Measurements from ENCODE around the gene NPDC1. TPM values are rescaled to one million over a fixed set of nuclear protein-coding genes. Genes with fewer than 3 reads are reported as not detected.
A peak's percentile ranks its signal among the peaks of the same experiment; 100 is the strongest.
"Not testable (repeated sequence)": the region's sequence is repeated elsewhere in the genome, so short reads cannot be mapped to it uniquely, and the experiment has no call there.

The NPDC1 gene
- total RNA-seq, 1 donor from 2014 or later, result 59.4 TPM

DNA sequence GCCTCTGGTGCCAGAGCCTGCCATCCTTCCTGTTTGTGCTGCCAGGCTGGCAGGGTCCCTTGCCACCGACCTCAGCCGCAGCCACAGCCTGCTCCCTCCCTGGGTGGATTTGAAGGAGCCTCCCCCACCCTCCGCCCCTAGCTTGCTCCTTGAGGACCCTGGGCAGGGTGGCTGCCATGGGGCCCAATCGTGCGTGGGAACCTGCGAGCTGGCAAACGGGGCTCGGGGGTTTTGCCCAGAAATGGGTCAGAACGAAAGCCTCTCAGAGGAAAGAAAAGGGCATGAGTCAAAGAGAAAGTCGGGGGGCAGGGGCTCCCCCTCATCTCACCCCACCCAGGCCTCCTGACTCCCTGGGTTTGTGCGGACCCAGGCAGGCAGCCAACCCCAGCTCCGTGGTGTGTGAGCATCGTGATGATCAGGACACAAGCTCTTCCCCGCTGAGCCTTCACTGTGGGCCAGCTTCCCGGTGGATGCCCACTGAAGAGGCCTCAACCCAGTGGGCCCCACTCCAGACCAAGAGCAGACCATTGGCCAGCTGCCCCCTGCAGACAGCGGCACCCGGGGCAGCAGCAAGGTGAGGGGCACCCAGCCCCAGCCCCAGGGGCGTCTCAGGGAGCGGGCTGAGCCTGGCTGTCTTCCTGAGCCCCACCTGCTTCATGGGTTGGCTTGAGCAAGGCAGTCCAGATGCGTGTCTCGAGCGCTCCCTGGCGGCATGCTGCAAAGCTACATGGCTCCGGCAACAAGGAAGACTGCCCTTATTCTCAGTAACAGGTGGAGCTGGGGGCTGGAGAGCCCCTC, 11.1 kb downstream of the NPDC1 start:
- Mint-ChIP-seq H3K4me3 (peak overlapping the region; percentile 80), H3K36me3 (ENCODE audit: low read depth) (peaks cover 2% of the 10 kb centered on the region), H3K4me1 (peaks cover 31% of the 10 kb centered on the region), H3K27me3 (peaks cover 2% of the 10 kb centered on the region), H3K9me3 (no peaks in the 10 kb centered on the region), H3K27ac (peak overlapping the region; percentile 83)
- peak; percentile 95 for DNase-seq
- intact Hi-C loops (cut with micrococcal nuclease), result loop anchor here (1.0 to 2.0 kb wide), 2 partner anchors 42 to 248 kb away; partner anchors contain the start of gene PAXX

DNA sequence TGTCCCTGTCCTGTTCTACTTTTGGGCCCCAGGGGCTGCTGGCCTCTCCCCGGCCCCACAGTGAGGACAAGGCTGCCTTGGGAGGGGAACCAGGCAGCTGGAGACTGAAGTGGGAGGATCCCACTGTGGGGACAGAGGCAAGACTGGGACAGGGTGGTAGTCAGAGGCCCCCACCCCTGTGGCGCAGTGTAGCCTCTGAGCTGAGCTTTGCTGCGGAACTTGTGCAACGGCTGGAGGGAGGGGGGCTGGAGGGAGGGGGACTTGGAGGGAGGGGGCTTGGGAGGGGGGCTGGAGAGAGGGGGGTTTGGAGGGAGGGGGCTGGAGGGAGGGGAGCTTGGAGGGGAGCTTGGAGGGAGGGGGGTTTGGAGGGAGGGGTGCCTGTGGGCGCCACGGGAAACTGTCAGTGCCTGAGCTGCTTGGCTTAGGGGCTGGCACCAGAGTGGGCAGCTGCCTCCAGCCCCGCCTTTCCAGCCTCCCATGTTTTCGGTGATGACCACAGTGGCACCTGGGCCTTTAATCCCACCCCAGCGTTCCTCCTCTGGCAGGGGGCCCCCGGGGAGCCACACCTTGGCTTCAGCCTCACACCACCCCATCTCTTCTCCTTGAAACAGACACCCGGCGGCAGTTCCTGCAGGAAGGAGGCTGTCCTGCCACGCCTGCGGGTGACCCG, 11.8 kb downstream of the NPDC1 start:
- intact Hi-C loops (cut with micrococcal nuclease), result loop anchor here (2.0 kb wide), 1 partner anchor 41 kb away; the partner anchor contains the start of gene PAXX
- H3K4me3 Mint-ChIP-seq, result peak overlapping the region; percentile 80
- no peak for DNase-seq
- no peaks in the 10 kb centered on the region for H3K9me3 Mint-ChIP-seq
- peaks cover 2% of the 10 kb centered on the region for H3K27me3 Mint-ChIP-seq
- peak overlapping the region; percentile 83 for H3K27ac Mint-ChIP-seq
- peaks cover 2% of the 10 kb centered on the region for H3K36me3 Mint-ChIP-seq (ENCODE audit: low read depth)
- peaks cover 37% of the 10 kb centered on the region for H3K4me1 Mint-ChIP-seq

DNA sequence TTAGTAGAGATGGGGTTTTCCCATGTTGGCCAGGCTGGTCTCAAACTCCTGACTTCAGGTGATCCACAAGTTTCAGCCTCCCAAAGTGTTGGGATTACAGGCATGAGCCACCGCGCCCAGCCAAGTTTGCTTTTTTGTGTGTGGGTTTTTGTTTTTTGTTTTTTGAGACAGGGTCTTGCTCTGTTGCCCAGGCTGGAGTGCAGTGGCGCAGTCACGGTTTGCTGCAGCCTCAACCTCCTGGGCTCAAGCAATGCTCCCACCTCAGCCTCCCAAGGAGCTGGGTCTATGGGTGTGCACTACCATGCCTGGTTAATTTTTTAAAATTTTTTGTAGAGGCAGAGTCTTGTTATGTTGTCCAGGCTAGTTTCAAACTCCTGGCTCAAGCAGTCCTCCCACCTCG, 12.5 kb downstream of the NPDC1 start:
- H3K9me3 Mint-ChIP-seq; DNase-seq; intact Hi-C loops (cut with micrococcal nuclease); H3K36me3 Mint-ChIP-seq (ENCODE audit: low read depth); H3K4me3 Mint-ChIP-seq; H3K27me3 Mint-ChIP-seq; H3K27ac Mint-ChIP-seq: not testable (repeated sequence)
- H3K4me1 Mint-ChIP-seq, result peaks cover 41% of the 10 kb centered on the region

DNA sequence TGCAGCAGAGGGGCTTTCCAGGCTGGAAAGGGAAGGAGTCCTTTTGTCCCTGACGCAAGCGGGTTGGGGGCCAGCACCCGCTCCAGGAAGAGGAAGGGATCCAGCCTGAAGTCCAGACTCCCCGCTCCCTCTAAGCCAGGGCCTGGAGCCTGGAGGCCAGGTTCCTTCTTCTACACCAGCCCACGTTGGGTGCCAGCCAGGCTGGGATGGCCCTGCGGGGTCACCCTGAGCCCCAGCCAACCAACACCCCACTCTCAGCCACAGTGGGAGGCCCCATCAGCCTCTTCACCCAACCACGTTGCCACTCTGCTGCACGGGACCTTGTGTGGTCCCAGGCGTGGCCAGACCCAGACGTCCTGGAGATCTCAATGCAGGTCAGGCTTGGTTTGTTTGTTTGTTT, 13.1 kb downstream of the NPDC1 start:
- Mint-ChIP-seq H3K36me3 (ENCODE audit: low read depth) (no peaks in the 10 kb centered on the region), H3K4me3 (no peak overlapping the region), H3K9me3 (no peaks in the 10 kb centered on the region), H3K27ac (no peak overlapping the region), H3K4me1 (peaks cover 41% of the 10 kb centered on the region), H3K27me3 (peaks cover 2% of the 10 kb centered on the region)
- intact Hi-C loops (cut with micrococcal nuclease), result no loop called here
- DNase-seq, result no peak

DNA sequence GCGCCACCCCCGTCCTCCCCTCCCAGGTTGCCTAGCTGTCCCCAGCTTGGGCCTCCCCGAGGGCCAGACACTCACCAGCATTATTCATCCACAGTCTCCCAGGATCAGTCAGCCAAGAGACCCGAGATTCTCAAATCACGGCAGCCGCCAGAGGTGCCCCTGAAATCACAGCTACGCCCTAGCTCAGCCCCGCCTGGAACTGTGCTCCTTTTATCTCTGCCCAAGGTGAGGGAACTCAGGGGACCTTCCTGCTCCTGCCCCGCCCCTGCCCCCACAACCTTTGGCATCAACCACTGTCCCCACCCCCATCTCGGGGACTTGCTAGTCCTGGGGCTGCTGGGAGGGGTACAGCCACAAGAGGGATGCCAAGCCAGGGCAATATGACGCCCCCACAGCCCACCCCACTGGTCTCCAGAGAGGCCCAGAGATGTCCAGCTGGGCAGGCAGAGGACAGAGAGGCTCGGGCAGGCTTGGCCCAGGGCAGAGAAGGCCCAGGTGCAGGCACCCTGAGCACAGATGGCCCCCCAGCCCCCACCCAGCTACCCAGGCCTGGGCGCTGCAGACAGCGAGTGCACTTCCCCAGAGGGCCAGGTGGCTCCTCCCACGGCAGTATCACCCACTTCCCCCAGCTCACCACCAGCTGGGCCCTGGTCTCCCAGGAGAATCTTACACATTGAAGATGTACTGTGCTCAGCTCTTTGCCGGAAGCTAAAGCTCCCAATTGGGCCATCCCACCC, 13.9 kb downstream of the NPDC1 start, which contains the start of gene FUT7:
Gene FUT7 (minus strand): TSS at position 185 of the 737 bp plus-strand sequence. CDS start 97 bp downstream, at position 88.
- H3K36me3 Mint-ChIP-seq (ENCODE audit: low read depth), result no peaks in the 10 kb centered on the region
- intact Hi-C loops (cut with micrococcal nuclease), result no loop called here
- H3K9me3 Mint-ChIP-seq, result no peaks in the 10 kb centered on the region
- H3K27ac Mint-ChIP-seq, result no peak within 1 kb of the TSS
- peaks cover 3% of the 10 kb centered on the region for H3K27me3 Mint-ChIP-seq
- peaks cover 44% of the 10 kb centered on the region for H3K4me1 Mint-ChIP-seq
- DNase-seq, result peak; percentile 69
- peak within 1 kb of the TSS; percentile 19 for H3K4me3 Mint-ChIP-seq

DNA sequence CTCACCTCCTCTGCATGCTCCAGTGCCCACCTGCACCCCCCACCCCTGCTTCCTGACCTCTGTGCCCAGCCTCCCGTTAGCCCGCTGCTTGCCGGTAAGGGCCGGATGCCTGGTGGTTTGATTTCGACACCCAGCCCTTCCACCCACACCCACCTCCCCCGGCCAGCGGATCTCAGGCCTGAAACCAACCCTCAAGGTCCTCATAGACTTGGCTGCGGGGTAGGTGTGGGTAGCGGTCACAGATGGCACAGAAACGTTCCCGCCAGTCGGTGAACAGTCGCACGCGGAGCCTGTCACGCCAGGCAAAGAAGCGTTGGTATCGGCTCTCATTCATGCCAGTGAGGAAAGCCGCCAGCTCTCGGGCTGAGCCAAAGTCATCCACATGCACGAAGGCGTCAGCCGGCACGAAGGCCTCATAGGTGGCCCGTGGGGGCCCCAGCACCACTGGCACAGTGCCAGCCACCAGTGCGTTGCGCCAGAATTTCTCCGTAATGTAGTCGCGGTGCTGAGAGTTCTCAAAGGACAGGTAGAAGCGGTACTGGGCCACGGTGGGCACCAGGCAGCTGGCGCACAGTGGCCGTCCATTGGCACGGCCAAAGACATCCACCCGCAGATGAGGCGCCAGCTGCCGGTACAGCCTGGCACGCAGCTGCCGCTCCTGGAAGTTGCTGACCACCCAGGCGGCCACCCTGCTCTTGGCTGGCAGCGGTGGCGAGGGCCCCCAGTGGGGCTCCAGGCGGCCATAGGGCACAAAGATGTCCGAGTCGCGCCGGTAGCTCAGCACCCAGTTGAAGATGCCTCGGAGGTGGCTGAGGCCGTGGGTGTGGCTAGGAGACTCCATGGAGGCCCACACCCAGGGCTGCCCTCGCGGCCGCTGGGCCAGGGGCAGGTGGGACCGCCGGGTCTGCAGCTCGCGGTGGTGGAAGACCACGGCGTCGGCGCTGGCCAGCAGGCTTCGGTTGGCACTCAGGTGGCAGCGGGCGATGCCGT, 15.1 kb downstream of the NPDC1 start:
- intact Hi-C loops (cut with micrococcal nuclease), result no loop called here
- Mint-ChIP-seq H3K36me3 (ENCODE audit: low read depth) (no peaks in the 10 kb centered on the region), H3K27me3 (peaks cover 3% of the 10 kb centered on the region), H3K27ac (peak overlapping the region; percentile 29), H3K4me3 (peak overlapping the region; percentile 49), H3K9me3 (no peaks in the 10 kb centered on the region), H3K4me1 (peaks cover 47% of the 10 kb centered on the region)
- peak; percentile 74 for DNase-seq

DNA sequence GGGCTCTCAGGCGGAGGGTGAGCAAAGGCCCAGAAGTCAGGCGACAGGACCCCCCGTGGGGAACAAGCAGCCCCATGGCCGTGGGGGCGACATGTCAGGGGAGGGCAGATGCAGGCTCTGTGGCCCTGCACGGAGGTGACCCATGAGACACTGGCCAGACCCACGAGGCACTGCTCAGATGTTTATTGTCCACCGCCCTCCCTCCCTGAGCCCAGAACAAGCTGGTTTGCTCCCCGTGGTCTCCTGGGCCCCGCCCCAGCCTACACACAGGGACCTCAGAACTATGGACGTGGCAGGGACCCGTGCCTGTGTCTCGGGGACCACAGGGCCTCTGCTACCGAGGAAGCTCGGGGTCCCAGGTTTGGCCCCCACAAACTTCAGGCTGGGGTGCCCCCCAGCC, 16.0 kb downstream of the NPDC1 start:
- Mint-ChIP-seq H3K4me3 (peak overlapping the region; percentile 49), H3K27ac (peak overlapping the region; percentile 29), H3K36me3 (ENCODE audit: low read depth) (no peaks in the 10 kb centered on the region), H3K27me3 (peaks cover 3% of the 10 kb centered on the region), H3K4me1 (peaks cover 44% of the 10 kb centered on the region), H3K9me3 (no peaks in the 10 kb centered on the region)
- intact Hi-C loops (cut with micrococcal nuclease), result no loop called here
- DNase-seq, result no peak

DNA sequence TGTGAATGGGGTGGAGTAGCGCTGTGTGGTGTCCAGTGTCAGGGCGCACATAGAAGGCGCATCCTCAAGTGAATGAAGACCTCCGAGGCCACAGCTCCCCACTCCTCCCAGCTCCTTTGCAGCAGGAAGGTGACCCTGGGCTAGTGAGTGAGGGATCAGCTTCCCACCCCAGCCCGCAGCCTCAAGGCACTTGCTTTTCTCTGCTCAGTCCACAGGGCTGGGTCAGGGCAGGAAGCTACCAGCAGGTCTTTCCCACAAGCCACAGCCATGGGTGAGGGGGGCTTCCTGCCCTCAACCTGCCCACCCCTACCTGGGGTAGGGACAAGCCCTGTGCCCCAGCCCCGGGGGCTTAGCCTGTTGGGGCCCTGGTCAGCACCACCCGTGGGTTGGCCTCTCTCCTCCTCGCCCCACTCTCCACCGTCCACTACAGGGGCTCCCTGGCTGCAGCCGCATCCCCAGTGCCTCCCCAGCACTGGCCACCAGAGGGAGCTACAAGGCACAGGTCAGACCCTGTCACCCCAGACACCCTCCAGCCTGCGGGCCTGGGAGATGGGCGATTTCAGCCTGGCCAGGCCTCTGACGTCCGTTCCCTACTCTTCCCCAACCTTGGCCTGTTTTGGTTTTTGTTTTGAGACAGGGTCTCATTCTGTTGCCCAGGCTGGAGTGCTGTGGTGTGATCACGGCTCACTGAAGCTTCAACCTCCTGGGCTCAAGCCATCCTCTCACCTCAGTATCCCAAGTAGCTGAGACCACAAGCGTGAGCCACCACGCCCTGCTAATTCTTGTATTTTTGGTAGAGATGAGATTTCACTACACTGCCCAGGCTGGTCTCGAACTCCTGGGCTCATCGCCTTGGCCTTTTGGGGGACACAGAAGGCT, 16.7 kb downstream of the NPDC1 start:
- peaks cover 37% of the 10 kb centered on the region for H3K4me1 Mint-ChIP-seq
- no peaks in the 10 kb centered on the region for H3K9me3 Mint-ChIP-seq
- DNase-seq, result peak; percentile 92
- H3K27ac Mint-ChIP-seq, result peak overlapping the region; percentile 67
- peaks cover 3% of the 10 kb centered on the region for H3K27me3 Mint-ChIP-seq
- intact Hi-C loops (cut with micrococcal nuclease), result loop anchor here (2.0 kb wide), 1 partner anchor 36 kb away; no protein-coding TSS in a partner anchor
- peak overlapping the region; percentile 77 for H3K4me3 Mint-ChIP-seq
- no peaks in the 10 kb centered on the region for H3K36me3 Mint-ChIP-seq (ENCODE audit: low read depth)

DNA sequence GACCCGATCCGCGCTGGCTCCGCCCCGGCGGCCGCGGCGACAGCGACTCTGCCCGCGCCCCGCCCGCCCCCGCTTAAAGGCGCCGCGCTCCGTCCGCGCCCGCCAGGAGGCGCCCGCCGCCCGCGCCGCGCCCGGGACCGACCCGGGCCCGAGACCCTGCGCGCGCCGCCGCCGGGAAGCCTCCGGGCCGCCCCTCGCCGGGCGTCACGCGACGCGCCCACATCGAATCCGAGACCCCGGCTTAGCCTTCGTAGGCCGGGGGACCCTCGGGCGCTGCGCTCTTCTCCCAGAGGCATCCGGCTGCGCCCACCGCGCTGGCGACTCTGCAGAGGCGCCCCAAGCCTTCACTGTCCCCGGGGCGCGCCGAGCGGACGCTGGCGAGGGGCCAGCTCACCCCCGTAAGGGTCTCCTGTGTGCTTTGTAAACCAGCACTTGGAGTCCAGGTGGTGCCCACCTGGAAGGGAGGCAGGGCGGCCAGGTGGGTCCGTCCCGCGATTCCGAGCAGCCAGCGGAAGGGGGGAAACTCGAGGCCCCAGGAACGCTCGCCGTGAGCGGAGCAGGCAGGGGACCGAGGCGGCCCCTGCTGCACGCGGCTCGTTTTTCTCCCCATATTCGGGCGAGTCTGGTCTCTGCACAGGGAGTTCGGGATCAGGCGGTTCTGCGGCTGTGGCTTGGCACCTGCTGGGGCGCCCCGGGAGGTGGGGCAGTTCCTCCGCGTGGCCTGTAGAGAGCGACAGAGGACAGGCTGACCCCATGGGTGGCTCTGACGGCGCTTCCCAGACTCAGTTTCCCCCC, 17.5 kb downstream of the NPDC1 start:
- peak; percentile 93 for DNase-seq
- Mint-ChIP-seq H3K27me3 (peaks cover 3% of the 10 kb centered on the region), H3K27ac (peak overlapping the region; percentile 67), H3K9me3 (no peaks in the 10 kb centered on the region), H3K36me3 (ENCODE audit: low read depth) (no peaks in the 10 kb centered on the region), H3K4me1 (peaks cover 34% of the 10 kb centered on the region), H3K4me3 (peak overlapping the region; percentile 77)
- intact Hi-C loops (cut with micrococcal nuclease), result loop anchor here (2.0 kb wide), 1 partner anchor 36 kb away; no protein-coding TSS in a partner anchor

DNA sequence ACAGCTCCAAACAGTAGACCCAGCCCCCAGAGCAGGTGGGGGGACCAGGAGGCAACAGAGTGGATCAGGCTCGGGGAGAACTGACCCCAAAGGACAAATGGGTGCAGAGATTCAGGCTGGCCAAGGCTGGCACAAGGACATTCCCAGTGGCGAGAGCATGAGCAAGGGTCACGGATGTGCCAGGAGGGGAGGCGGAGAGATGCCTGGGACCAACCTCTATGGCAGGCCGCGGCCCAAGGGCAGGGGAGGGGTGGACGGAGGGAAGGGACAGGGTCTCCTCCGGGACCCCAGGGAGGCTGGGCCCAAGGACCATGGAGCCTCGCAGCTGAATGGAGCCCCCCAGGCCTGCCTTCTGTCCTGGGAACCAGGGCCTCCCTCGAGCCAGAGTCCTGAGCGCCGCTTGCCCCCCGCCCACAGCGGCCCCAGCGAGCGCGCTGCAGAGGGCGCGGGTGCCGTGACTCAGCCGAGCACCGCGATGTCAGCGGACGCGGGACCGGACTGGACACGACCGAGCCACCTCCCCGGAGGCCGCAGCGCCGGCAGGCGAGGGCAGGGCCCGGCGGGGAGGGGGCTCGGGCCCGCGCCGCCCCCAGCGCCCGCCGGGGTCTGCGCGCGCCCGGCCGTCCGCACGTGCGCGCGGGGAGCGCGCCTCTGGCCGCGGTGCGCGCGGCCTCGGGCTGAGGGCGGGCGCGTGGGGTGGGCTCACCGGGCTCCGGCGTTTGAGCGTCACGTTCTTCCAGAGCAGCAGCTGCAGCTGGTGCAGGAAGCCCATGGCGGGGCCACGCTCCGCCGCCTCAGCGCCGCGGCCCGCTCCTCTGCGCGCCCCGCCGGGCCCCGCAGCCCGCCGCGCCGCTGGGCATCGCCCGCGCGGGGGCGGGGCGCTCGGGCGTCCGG, 18.4 kb downstream of the NPDC1 start, which contains the start of gene ABCA2:
Gene ABCA2 (minus strand): TSS at position 869 of the 894 bp plus-strand sequence. CDS start 97 bp downstream, at position 772.
- Mint-ChIP-seq H3K36me3 (ENCODE audit: low read depth) (no peaks in the 10 kb centered on the region), H3K27ac (peak within 1 kb of the TSS; percentile 78), H3K27me3 (peaks cover 2% of the 10 kb centered on the region), H3K4me3 (peak within 1 kb of the TSS; percentile 81), H3K4me1 (peaks cover 31% of the 10 kb centered on the region), H3K9me3 (no peaks in the 10 kb centered on the region)
- intact Hi-C loops (cut with micrococcal nuclease), result loop anchor here (2.0 kb wide), 1 partner anchor 37 kb away; no protein-coding TSS in a partner anchor
- no peak for DNase-seq

DNA sequence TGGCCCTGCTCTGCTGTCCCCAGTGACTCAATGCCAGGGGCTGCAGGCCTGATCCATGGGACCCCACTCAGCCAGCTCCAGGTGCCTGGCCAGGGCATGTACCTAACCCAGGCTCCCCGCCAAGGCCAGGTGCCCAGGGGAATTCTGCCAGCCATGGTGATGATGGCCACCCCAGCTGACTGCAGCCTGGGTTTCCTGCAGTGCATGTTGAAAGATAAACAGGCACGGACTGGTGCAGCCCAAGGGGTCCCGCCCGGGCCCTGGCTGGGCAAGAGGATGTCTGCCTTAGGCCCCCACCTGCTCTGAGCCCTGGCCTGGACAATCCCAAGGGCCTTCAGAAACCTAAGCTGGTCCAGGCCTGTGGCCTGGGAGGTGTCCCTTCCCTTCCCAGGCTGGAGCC, 19.1 kb downstream of the NPDC1 start:
- peaks cover 29% of the 10 kb centered on the region for H3K4me1 Mint-ChIP-seq
- DNase-seq, result peak; percentile 65
- no peaks in the 10 kb centered on the region for H3K9me3 Mint-ChIP-seq
- peak overlapping the region; percentile 81 for H3K4me3 Mint-ChIP-seq
- peak overlapping the region; percentile 78 for H3K27ac Mint-ChIP-seq
- H3K36me3 Mint-ChIP-seq (ENCODE audit: low read depth), result no peaks in the 10 kb centered on the region
- H3K27me3 Mint-ChIP-seq, result peaks cover 2% of the 10 kb centered on the region
- intact Hi-C loops (cut with micrococcal nuclease), result no loop called here

All from activated CD4-positive, alpha-beta T cell treated with anti-CD3 and anti-CD28 coated beads, Interleukin-2, amount 10 ng/mL, durations not matched to agents 24 days and 14 days (primary cell).